Subcutaneous abdominal adipose tissue (tissue), 5 donors: ENCODE data around the gene CDC73.
"Not testable (repeated sequence)": the region's sequence is repeated elsewhere in the genome, so short reads cannot be mapped to it uniquely, and the experiment has no call there.

Experiments used
- H3K27ac ChIP-seq: one replicate; pipeline ENCODE4 v1.7.0; 2013; ENCODE audit warnings: low read depth, mild to moderate bottlenecking, inconsistent platforms, low read length, moderate library complexity
- H3K27me3 ChIP-seq, 5 donors: one replicate each; pipeline ENCODE4 v1.7.0; 2013; ENCODE audit warnings: low read length in 5 of 5, inconsistent platforms in 1 of 5; ENCODE audit not compliant: control insufficient read depth in 5 of 5, insufficient read depth in 4 of 5
- H3K36me3 ChIP-seq, 5 donors: one replicate each; pipeline ENCODE4 v1.7.0; 2013; ENCODE audit warnings: low read length in 5 of 5; ENCODE audit not compliant: control insufficient read depth in 5 of 5, insufficient read depth in 5 of 5
- H3K4me1 ChIP-seq, 5 donors: one replicate each; pipeline ENCODE4 v1.7.0; 2013; ENCODE audit warnings: low read length in 5 of 5, mild to moderate bottlenecking in 3 of 5, moderate library complexity in 1 of 5; ENCODE audit not compliant: control insufficient read depth in 5 of 5, insufficient read depth in 5 of 5
- H3K4me3 ChIP-seq, 5 donors: one replicate each; pipeline ENCODE4 v1.7.0; 2013; ENCODE audit warnings: low read length in 5 of 5, low read depth in 1 of 5
- H3K9ac ChIP-seq, 5 donors: one replicate each; pipeline ENCODE4 v1.7.0; 2013; ENCODE audit warnings: low read length in 5 of 5, mild to moderate bottlenecking in 4 of 5, moderate library complexity in 3 of 5
- H3K9me3 ChIP-seq, 5 donors: one replicate each; pipeline ENCODE4 v1.7.0; 2013; ENCODE audit warnings: low read length in 5 of 5; ENCODE audit not compliant: control insufficient read depth in 5 of 5
- donor health status: healthy.
- donor health status: healthy.
- donor health status: healthy.
- donor health status: healthy.
- donor health status: healthy.

CDC73 gene

GRCh38 chr1:193285641-193286040 lies 163.8 kb downstream of the CDC73 start:
- H3K4me3 ChIP-seq, result no peak overlapping the region
- H3K36me3 ChIP-seq, result no peaks in the 10 kb centered on the region
- H3K27me3 ChIP-seq, result no peaks in the 10 kb centered on the region
- H3K4me1 ChIP-seq, result no peaks in the 10 kb centered on the region
- H3K27ac ChIP-seq, result no peak overlapping the region
- H3K9me3 ChIP-seq, result no peaks in the 10 kb centered on the region
- no peak overlapping the region for H3K9ac ChIP-seq

GRCh38 chr1:193288548-193289080 lies 166.8 kb downstream of the CDC73 start:
- not testable (repeated sequence) for H3K4me3 ChIP-seq, H3K36me3 ChIP-seq, H3K27me3 ChIP-seq, H3K9ac ChIP-seq, H3K27ac ChIP-seq, H3K4me1 ChIP-seq, H3K9me3 ChIP-seq

GRCh38 chr1:193293726-193294125 lies 171.9 kb downstream of the CDC73 start:
- peaks cover 0 to 12% (median 0%) of the 10 kb centered on the region in 5 donors for H3K9me3 ChIP-seq
- H3K4me1 ChIP-seq, result no peaks in the 10 kb centered on the region
- H3K36me3 ChIP-seq, result no peaks in the 10 kb centered on the region
- H3K4me3 ChIP-seq, result no peak overlapping the region
- no peak overlapping the region for H3K27ac ChIP-seq
- no peak overlapping the region for H3K9ac ChIP-seq
- no peaks in the 10 kb centered on the region for H3K27me3 ChIP-seq

GRCh38 chr1:193299038-193299437 lies 177.2 kb downstream of the CDC73 start:
- H3K4me3 ChIP-seq, result no peak overlapping the region
- no peaks in the 10 kb centered on the region for H3K4me1 ChIP-seq
- H3K27ac ChIP-seq, result no peak overlapping the region
- no peak overlapping the region for H3K9ac ChIP-seq
- H3K36me3 ChIP-seq, result no peaks in the 10 kb centered on the region
- H3K27me3 ChIP-seq, result no peaks in the 10 kb centered on the region
- H3K9me3 ChIP-seq, result peaks cover 0 to 12% (median 0%) of the 10 kb centered on the region in 5 donors

- no peaks in the 10 kb centered on the region for H3K4me1 ChIP-seq
- no peak overlapping the region for H3K4me3 ChIP-seq
- no peaks in the 10 kb centered on the region for H3K27me3 ChIP-seq
- H3K27ac ChIP-seq, result no peak overlapping the region
- no peak overlapping the region for H3K9ac ChIP-seq
- H3K9me3 ChIP-seq, result peaks cover 0 to 3% (median 0%) of the 10 kb centered on the region in 5 donors
- H3K36me3 ChIP-seq, result no peaks in the 10 kb centered on the region
Measured at GRCh38 chr1:193301746-193302145, 179.9 kb downstream of the CDC73 start.

GRCh38 chr1:193303849-193304248 lies 182.0 kb downstream of the CDC73 start:
- Histone ChIP-seq H3K4me3 (no peak overlapping the region), H3K9me3 (no peaks in the 10 kb centered on the region), H3K36me3 (no peaks in the 10 kb centered on the region), H3K4me1 (no peaks in the 10 kb centered on the region), H3K9ac (no peak overlapping the region), H3K27ac (no peak overlapping the region), H3K27me3 (no peaks in the 10 kb centered on the region)
